Stimulated activated CD8-positive, alpha-beta memory T cell treated with anti-CD3 and anti-CD28 coated beads, Interleukin-12 subunit alpha, Interleukin-12 subunit beta, amount 100 ng/mL, for 1 hour (primary cell): ENCODE results near the gene MAP3K20.
"Not testable (repeated sequence)": the region's sequence is repeated elsewhere in the genome, so short reads cannot be mapped to it uniquely, and the experiment has no call there.

Experiments used
- DNase-seq: peaks from one replicate; pipeline ENCODE4 v3.0.0-alpha.2; 2020; ENCODE audit warnings: low read depth

MAP3K20 gene

GRCh38 chr2:173075781-173076580, at the start of gene MAP3K20:
Gene MAP3K20, plus strand, starts transcription at chr2:173075846. Its CDS starts 15,186 bp downstream, at chr2:173091032.
- DNase-seq = peak; percentile 25

GRCh38 chr2:173026479-173026878, 49.2 kb upstream of the MAP3K20 start:
- no peak for DNase-seq

GRCh38 chr2:173027181-173028128, 48.2 kb upstream of the MAP3K20 start:
- DNase-seq = peak; percentile 68

GRCh38 chr2:173028141-173028540, 47.5 kb upstream of the MAP3K20 start:
- DNase-seq = no peak

GRCh38 chr2:173028671-173029070, 47.0 kb upstream of the MAP3K20 start:
- no peak for DNase-seq

- DNase-seq = no peak
Observed at GRCh38 chr2:173030561-173031490, 44.8 kb upstream of the MAP3K20 start.

GRCh38 chr2:173032032-173032431, 43.6 kb upstream of the MAP3K20 start:
- no peak for DNase-seq

GRCh38 chr2:173033084-173033483, 42.6 kb upstream of the MAP3K20 start:
- DNase-seq = no peak

- no peak for DNase-seq
Observed at GRCh38 chr2:173034143-173034542, 41.5 kb upstream of the MAP3K20 start.

- DNase-seq = no peak
Observed at GRCh38 chr2:173037245-173038120, 38.2 kb upstream of the MAP3K20 start.

GRCh38 chr2:173038257-173038656, 37.4 kb upstream of the MAP3K20 start:
- not testable (repeated sequence) for DNase-seq

GRCh38 chr2:173040729-173041128, 34.9 kb upstream of the MAP3K20 start:
- DNase-seq = no peak

- no peak for DNase-seq
Observed at GRCh38 chr2:173043476-173043875, 32.2 kb upstream of the MAP3K20 start.

- no peak for DNase-seq
Observed at GRCh38 chr2:173043897-173044519, 31.6 kb upstream of the MAP3K20 start.

- DNase-seq = no peak
Observed at GRCh38 chr2:173044686-173045085, 31.0 kb upstream of the MAP3K20 start.

GRCh38 chr2:173045181-173045580, 30.5 kb upstream of the MAP3K20 start:
- DNase-seq = no peak

GRCh38 chr2:173048522-173048896, 27.1 kb upstream of the MAP3K20 start:
- no peak for DNase-seq

GRCh38 chr2:173048897-173049661, 26.6 kb upstream of the MAP3K20 start:
- no peak for DNase-seq

GRCh38 chr2:173049831-173050230, 25.8 kb upstream of the MAP3K20 start:
- no peak for DNase-seq

GRCh38 chr2:173050684-173051083, 25.0 kb upstream of the MAP3K20 start:
- no peak for DNase-seq
